K562 (cell line): ENCODE results near the gene PIP4K2C. TPM values are rescaled to one million over a fixed set of nuclear protein-coding genes. Genes with fewer than 3 reads are reported as not detected.

Experiments used
- CBX8 ChIP-seq: fragments of 200-600 bp; sonication (generic); IDR thresholded peaks from 2 replicates; pipeline ENCODE4 v1.6.1; 2012; ENCODE audit warnings: borderline replicate concordance, mixed run types, low read depth, mild to moderate bottlenecking, moderate library complexity, mixed read lengths, low read length, control low read depth, inconsistent platforms; ENCODE audit not compliant: poor library complexity, severe bottlenecking; ENCODE audit errors: extremely low read depth
- CC2D1A ChIP-seq: fragments of 450-650 bp; IDR thresholded peaks from 2 replicates; pipeline ENCODE4 v1.6.1; 2017; ENCODE audit warnings: mild to moderate bottlenecking
- CREB3L1 ChIP-seq: fragments of 450-650 bp; IDR thresholded peaks from 2 replicates; pipeline ENCODE4 v1.6.1; 2014; ENCODE audit warnings: low read depth, mild to moderate bottlenecking, moderate library complexity, borderline replicate concordance
- CREM ChIP-seq: IDR thresholded peaks from 2 replicates; pipeline ENCODE4 v1.6.1; 2014; ENCODE audit warnings: antibody characterized with exemption, low read depth
- CSDE1 ChIP-seq, 2 experiments: fragments of 450-650 bp; IDR thresholded peaks; 2 replicates each; pipeline ENCODE4 v1.6.1; 2016; ENCODE audit warnings: mild to moderate bottlenecking in 1 of 2
- GABPA ChIP-seq: fragments of 200-800 bp; sonication (Bioruptor generic); conservative IDR thresholded peaks from 2 replicates; pipeline ENCODE4 v1.6.1; 2016; ENCODE audit warnings: low read depth, missing genetic modification characterization, missing compliant biosample characterization
- GTF2F1 ChIP-seq: IDR thresholded peaks from 2 replicates; pipeline ENCODE4 v1.6.1; 2011; ENCODE audit warnings: low read depth, low read length, improper control_type of control experiment
- MCM2 ChIP-seq: fragments of 450-650 bp; IDR thresholded peaks from 2 replicates; pipeline ENCODE4 v1.6.1; 2017; ENCODE audit warnings: low read depth, mild to moderate bottlenecking
- NFXL1 ChIP-seq: fragments of 450-650 bp; formaldehyde crosslinking; IDR thresholded peaks from 2 replicates; pipeline ENCODE4 v1.4.0; 2021; ENCODE audit warnings: mild to moderate bottlenecking
- PCBP1 ChIP-seq: fragments of 200-400 bp; formaldehyde crosslinking; IDR thresholded peaks from 2 replicates; pipeline ENCODE4 v1.6.1; 2018; ENCODE audit warnings: mild to moderate bottlenecking, low read depth, low read length; ENCODE audit not compliant: poor library complexity, severe bottlenecking
- PHB ChIP-seq: fragments of 250-450 bp; sonication (Bioruptor Pico); IDR thresholded peaks from 2 replicates; pipeline ENCODE4 v1.5.0; 2021
- SIN3B ChIP-seq: fragments of 450-650 bp; IDR thresholded peaks from 2 replicates; pipeline ENCODE4 v1.6.1; 2017; ENCODE audit warnings: low read depth, mild to moderate bottlenecking, moderate library complexity
- TAF1 ChIP-seq: IDR thresholded peaks from 2 replicates; pipeline ENCODE4 v1.6.1; 2011; ENCODE audit warnings: mild to moderate bottlenecking, low read length, moderate library complexity; ENCODE audit not compliant: insufficient read depth, control insufficient read depth, severe bottlenecking; ENCODE audit errors: extremely low read depth
- TRIM24 ChIP-seq, 2 experiments: fragments of 450-650 bp; IDR thresholded peaks; 2 replicates each; pipeline ENCODE4 v1.6.1; 2016
- XRCC4 ChIP-seq: IDR thresholded peaks from one replicate; pipeline ENCODE4 v1.6.1; 2011; ENCODE audit not compliant: insufficient read depth, insufficient read length; ENCODE audit errors: extremely low read depth
- ZBTB17 ChIP-seq: fragments of 450-650 bp; formaldehyde crosslinking; IDR thresholded peaks from 2 replicates; pipeline ENCODE4 v1.4.0; 2020; ENCODE audit warnings: mild to moderate bottlenecking
- ZBTB7A ChIP-seq: IDR thresholded peaks from 2 replicates; pipeline ENCODE4 v1.6.1; 2011; ENCODE audit warnings: low read depth, mild to moderate bottlenecking, low read length, moderate library complexity, borderline replicate concordance; ENCODE audit not compliant: control insufficient read depth
- ZFX ChIP-seq: sonication (generic); formaldehyde crosslinking; IDR thresholded peaks from 2 replicates; pipeline ENCODE4 v1.8.0; 2022; ENCODE audit warnings: mild to moderate bottlenecking, missing genetic modification reagents, moderate library complexity
- ZNF23 ChIP-seq: fragments of 250-450 bp; sonication (Bioruptor Pico); IDR thresholded peaks from 2 replicates; pipeline ENCODE4 v1.4.0; 2020; ENCODE audit warnings: mild to moderate bottlenecking
- ZNF695 ChIP-seq: fragments of 450-650 bp; formaldehyde crosslinking; IDR thresholded peaks from 2 replicates; pipeline ENCODE4 v1.4.0; 2020; ENCODE audit warnings: mild to moderate bottlenecking, moderate library complexity
- polyA plus RNA-seq, 8 experiments: library from polyadenylated mRNA; depleted of rRNA in 4 of 8; stranded (reverse) in 5 of 8; unstranded in 3 of 8; fragments of >200 nt; fragmentation: Nextera tagmentation in 2 of 8; fragmentation: Illumina TruSeq in 1 of 8; extraction: Ambion mirVana in 2 of 8; extraction: Trizol in 1 of 8; gene quantifications; 2 replicates each; pipeline versions ENCODE4 v1.2.1 to v1.2.3, GENCODE V29; 2011 to 2014; ENCODE audit warnings: inconsistent platforms in 1 of 8, missing spikeins in 1 of 8
- total RNA-seq, 7 experiments: library from RNA; depleted of rRNA in 6 of 7; stranded (reverse); fragments of >200 nt in 6 of 7; fragmentation: Illumina TruSeq in 2 of 7; extraction: Trizol in 2 of 7; gene quantifications; 2 replicates each; pipeline versions ENCODE4 v1.2.1 to v1.2.3, GENCODE V29; 2011 to 2021; ENCODE audit warnings: low replicate concordance in 1 of 7
- TF ChIP-seq, protein P1 (sequence below), 2 experiments: IDR thresholded peaks in 1 of 2; conservative IDR thresholded peaks in 1 of 2; 2 replicates each; pipeline ENCODE4 v1.6.1; 2016; ENCODE audit warnings: low read depth in 2 of 2, mild to moderate bottlenecking in 1 of 2, missing compliant biosample characterization in 1 of 2, missing genetic modification characterization in 1 of 2, moderate library complexity in 1 of 2
- TF ChIP-seq, protein P2 (sequence below): sonication (generic); formaldehyde crosslinking; IDR thresholded peaks from 2 replicates; pipeline ENCODE4 v1.4.0; 2020; ENCODE audit warnings: mild to moderate bottlenecking, missing genetic modification reagents

PIP4K2C gene
- total and polyA plus RNA-seq, 9 of the 15 experiments (the other 6 are each of a cell fraction or from before 2014, with no cell fraction given): 9.0 to 41.4 (median 18.3) TPM

- TF ChIP-seq SIN3B: peak; percentile 76
- TF ChIP-seq CSDE1 (IDR thresholded peaks at IDR 0.05): no peak
- no peak for TF ChIP-seq ZNF695
- no peak for TF ChIP-seq CC2D1A
- peak; percentile 71 for TF ChIP-seq ZFX (CRISPR knock-in tag)
- TF ChIP-seq PHB (CRISPR knock-in tag): no peak
- no peak for TF ChIP-seq XRCC4
- TF ChIP-seq GTF2F1: no peak; the same call in 1 of the 2 replicates
- TF ChIP-seq MCM2: no peak
- peak; percentile 74 for TF ChIP-seq CREM
- TF ChIP-seq TAF1: peak; percentile 72
- TF ChIP-seq, protein P1, sequence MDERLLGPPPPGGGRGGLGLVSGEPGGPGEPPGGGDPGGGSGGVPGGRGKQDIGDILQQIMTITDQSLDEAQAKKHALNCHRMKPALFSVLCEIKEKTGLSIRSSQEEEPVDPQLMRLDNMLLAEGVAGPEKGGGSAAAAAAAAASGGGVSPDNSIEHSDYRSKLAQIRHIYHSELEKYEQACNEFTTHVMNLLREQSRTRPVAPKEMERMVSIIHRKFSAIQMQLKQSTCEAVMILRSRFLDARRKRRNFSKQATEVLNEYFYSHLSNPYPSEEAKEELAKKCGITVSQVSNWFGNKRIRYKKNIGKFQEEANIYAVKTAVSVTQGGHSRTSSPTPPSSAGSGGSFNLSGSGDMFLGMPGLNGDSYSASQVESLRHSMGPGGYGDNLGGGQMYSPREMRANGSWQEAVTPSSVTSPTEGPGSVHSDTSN (CRISPR knock-in tag; IDR thresholded peaks at IDR 0.05; ENCODE audit: low read depth): no peak
- TF ChIP-seq, protein P1 (tag; conservative IDR thresholded peaks at IDR 0.05; ENCODE audit: low read depth): no peak
- TF ChIP-seq ZBTB17 (CRISPR knock-in tag): 0 out of 2 replicates have a peak, but pooled peaks have one; percentile 32
- TF ChIP-seq TRIM24 (IDR thresholded peaks at IDR 0.05): no peak; a peak in 1 of 4 replicates
- no peak for TF ChIP-seq CREB3L1
- no peak for TF ChIP-seq CBX8
- no peak for TF ChIP-seq NFXL1 (CRISPR knock-in tag)
- TF ChIP-seq ZBTB7A: no peak; the same call in 1 of the 2 replicates
- no peak for TF ChIP-seq ZNF23 (CRISPR knock-in tag)
- TF ChIP-seq GABPA (tag): peak; percentile 80
- TF ChIP-seq, protein P2, sequence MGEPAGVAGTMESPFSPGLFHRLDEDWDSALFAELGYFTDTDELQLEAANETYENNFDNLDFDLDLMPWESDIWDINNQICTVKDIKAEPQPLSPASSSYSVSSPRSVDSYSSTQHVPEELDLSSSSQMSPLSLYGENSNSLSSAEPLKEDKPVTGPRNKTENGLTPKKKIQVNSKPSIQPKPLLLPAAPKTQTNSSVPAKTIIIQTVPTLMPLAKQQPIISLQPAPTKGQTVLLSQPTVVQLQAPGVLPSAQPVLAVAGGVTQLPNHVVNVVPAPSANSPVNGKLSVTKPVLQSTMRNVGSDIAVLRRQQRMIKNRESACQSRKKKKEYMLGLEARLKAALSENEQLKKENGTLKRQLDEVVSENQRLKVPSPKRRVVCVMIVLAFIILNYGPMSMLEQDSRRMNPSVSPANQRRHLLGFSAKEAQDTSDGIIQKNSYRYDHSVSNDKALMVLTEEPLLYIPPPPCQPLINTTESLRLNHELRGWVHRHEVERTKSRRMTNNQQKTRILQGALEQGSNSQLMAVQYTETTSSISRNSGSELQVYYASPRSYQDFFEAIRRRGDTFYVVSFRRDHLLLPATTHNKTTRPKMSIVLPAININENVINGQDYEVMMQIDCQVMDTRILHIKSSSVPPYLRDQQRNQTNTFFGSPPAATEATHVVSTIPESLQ (CRISPR knock-in tag): no peak
- TF ChIP-seq PCBP1: no peak
Observed at GRCh38 chr12:57590864-57591781, at the start of gene PIP4K2C (continued).
